ENCODE data around the gene MMD. TPM values are rescaled to one million over a fixed set of nuclear protein-coding genes. Genes with fewer than 3 reads are reported as not detected.
A peak's percentile ranks its signal among the peaks of the same experiment; 100 is the strongest.

MMD gene
- total RNA-seq, 1 donor from 2014 or later: 45.5 TPM

DNA sequence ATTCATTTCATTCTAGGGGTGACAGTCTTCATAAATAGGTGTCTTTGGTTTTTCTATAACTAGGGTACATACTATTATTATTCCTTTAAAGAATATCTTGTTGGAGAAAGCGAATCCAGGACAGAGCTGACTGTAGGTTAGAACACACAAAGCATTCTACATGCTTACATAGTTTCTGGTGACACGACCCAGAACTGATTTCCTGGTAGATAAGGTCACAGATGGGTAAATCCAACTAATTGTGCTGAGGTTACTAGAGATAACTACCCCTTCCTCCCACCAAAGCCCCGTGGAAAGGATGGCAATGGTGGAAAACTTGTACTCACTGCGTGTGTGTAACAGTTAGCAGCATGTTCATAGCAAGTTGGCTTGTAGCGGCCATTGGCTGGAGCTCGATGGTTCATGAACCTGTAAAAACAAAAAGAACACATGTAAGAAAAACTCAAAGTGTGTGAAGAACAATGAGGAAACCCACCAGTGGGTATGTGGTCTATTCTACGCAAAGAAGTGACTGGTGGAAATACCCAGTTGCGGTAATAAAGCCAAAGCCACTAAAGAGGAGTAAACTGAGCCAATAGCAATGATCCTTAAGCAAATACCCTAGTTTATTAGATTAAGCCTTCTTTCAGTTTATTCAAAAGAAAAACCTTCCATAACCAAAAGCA is 7.7 kb downstream of the MMD start:
- ATAC-seq (ENCODE audit: low read depth) (no peak), DNase-seq (no peak)
- ChIA-PET CTCF (no interaction called here), POLR2A (no interaction called here)
- H3K4me3 Mint-ChIP-seq: no peak overlapping the region
- intact Hi-C loops (cut with micrococcal nuclease): no loop called here
- H3K27me3 Mint-ChIP-seq: no peaks in the 10 kb centered on the region
- H3K27ac Mint-ChIP-seq: no peak overlapping the region
- peaks cover 59% of the 10 kb centered on the region for H3K36me3 Mint-ChIP-seq (ENCODE audit: low read depth)
- TF ChIP-seq, protein P1, sequence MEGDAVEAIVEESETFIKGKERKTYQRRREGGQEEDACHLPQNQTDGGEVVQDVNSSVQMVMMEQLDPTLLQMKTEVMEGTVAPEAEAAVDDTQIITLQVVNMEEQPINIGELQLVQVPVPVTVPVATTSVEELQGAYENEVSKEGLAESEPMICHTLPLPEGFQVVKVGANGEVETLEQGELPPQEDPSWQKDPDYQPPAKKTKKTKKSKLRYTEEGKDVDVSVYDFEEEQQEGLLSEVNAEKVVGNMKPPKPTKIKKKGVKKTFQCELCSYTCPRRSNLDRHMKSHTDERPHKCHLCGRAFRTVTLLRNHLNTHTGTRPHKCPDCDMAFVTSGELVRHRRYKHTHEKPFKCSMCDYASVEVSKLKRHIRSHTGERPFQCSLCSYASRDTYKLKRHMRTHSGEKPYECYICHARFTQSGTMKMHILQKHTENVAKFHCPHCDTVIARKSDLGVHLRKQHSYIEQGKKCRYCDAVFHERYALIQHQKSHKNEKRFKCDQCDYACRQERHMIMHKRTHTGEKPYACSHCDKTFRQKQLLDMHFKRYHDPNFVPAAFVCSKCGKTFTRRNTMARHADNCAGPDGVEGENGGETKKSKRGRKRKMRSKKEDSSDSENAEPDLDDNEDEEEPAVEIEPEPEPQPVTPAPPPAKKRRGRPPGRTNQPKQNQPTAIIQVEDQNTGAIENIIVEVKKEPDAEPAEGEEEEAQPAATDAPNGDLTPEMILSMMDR (IDR thresholded peaks at IDR 0.05): no peak
- H3K4me1 Mint-ChIP-seq: peaks cover 36% of the 10 kb centered on the region
- no peaks in the 10 kb centered on the region for H3K9me3 Mint-ChIP-seq

DNA sequence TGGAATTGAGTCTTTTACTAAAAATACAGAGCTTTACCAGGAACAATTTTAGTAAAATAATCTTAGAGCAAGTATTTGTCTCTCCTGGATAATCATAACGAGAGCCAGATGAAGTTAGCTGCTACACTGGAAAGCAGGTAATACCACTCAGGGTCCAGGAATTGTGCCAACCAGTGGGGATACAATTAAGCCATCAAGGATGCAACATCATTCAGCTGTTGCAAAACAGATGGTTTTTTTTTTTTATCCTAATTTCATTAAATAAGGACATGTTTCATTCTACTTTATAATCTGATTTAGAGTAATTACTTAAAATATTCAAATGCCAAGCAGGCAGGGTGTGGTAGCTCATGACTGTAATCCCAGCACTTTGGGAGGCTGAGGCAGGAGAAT is 10.2 kb downstream of the MMD start:
- H3K36me3 Mint-ChIP-seq (ENCODE audit: low read depth): peaks cover 74% of the 10 kb centered on the region
- ATAC-seq (ENCODE audit: low read depth) (no peak), DNase-seq (no peak)
- CTCF ChIA-PET: interaction anchor here (1.1 kb wide), 1 partner anchor 55 kb away, joined by 3 read pairs; no protein-coding TSS in a partner anchor
- H3K27ac Mint-ChIP-seq: no peak overlapping the region
- H3K4me3 Mint-ChIP-seq: no peak overlapping the region
- H3K27me3 Mint-ChIP-seq: no peaks in the 10 kb centered on the region
- TF ChIP-seq, protein P1 (IDR thresholded peaks at IDR 0.05): no peak
- intact Hi-C loops (cut with micrococcal nuclease): no loop called here
- no peaks in the 10 kb centered on the region for H3K9me3 Mint-ChIP-seq
- H3K4me1 Mint-ChIP-seq: peaks cover 13% of the 10 kb centered on the region
- POLR2A ChIA-PET: no interaction called here

DNA sequence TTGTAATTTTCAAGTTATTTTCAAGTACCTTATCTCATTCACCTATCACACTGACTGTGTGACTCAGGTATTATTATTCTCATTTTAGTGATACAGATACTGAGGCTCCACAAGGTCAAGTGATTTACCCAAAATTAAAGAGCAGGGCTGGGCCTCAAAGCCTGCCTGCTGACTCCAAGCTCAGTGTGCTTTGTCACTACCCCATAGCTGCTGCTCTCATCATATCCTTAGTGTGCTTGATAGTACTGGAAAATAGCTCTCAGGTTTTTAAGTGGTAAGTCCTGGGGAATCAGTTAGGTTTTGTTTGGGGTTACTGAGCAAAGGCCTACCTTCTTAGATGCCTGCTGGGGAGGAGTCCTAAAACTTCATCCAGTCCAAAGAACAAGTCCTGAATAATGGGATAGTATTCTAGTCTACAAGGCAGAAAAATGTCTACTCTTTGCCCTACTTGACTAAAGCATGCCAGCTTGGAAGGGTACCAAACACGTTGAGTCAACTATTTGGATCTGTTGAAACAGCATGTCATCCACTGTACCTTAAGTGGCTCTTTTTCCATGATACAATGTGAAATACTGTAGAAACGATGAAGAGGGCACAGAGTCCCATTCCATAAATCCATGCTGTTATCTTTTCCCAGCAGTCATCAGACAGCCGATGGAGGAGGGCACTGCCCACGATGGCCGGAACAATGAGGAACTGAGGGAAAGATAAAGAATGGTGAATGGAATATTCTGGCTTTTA is 10.7 kb downstream of the MMD start:
- Mint-ChIP-seq H3K4me1 (peaks cover 10% of the 10 kb centered on the region), H3K36me3 (ENCODE audit: low read depth) (peaks cover 78% of the 10 kb centered on the region), H3K9me3 (no peaks in the 10 kb centered on the region), H3K4me3 (no peak overlapping the region), H3K27me3 (no peaks in the 10 kb centered on the region), H3K27ac (no peak overlapping the region)
- ChIA-PET CTCF (interaction anchor here (1.1 kb wide), 2 partner anchors 55 to 103 kb away, joined by 3 read pairs; no protein-coding TSS in a partner anchor), POLR2A (no interaction called here)
- intact Hi-C loops (cut with micrococcal nuclease): no loop called here
- TF ChIP-seq, protein P1 (IDR thresholded peaks at IDR 0.05): no peak
- no peak for DNase-seq
- ATAC-seq (ENCODE audit: low read depth): no peak

DNA sequence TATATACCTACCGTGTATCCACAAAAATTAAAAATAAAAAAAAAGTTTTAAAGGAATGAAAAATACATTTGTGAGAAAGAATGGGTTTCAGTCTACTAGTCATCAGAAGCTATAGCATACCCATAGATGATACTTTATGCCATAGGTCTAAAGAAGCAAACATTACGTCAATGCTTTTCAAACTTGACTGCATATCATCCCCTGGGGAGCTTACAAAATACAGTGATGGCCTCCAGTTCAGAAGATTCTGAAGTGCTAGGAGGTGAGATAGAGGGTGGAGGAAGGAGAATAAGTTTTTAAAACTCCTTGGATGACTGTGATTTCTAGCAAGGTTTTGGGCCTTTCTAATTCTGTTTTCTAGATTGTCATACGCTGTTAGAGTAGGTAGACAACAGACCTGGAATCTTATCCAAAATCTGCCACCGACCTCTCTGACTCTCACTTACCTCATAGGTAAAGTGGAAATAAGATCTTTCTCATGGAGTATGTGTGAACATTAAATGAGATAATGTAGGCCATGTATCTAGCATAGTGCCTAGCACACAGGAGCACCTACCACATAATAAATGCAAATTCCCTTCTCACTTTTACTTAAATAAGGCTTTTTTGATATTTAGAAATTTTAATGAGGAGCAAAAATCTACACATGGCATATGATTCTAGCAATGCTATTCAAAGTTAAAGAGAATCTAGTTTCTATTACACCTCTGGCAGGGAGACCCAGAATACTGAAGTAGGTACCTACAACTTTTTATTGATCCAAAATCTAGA is 12.4 kb downstream of the MMD start:
- Mint-ChIP-seq H3K36me3 (ENCODE audit: low read depth) (peaks cover 85% of the 10 kb centered on the region), H3K4me1 (peaks cover 14% of the 10 kb centered on the region), H3K27me3 (no peaks in the 10 kb centered on the region), H3K9me3 (no peaks in the 10 kb centered on the region), H3K27ac (no peak overlapping the region), H3K4me3 (no peak overlapping the region)
- POLR2A ChIA-PET: interaction anchor here (1.5 to 1.7 kb wide), 2 partner anchors 9 to 28 kb away, joined by 4 to 5 read pairs; no protein-coding TSS in a partner anchor
- intact Hi-C loops (cut with micrococcal nuclease): no loop called here
- TF ChIP-seq, protein P1 (IDR thresholded peaks at IDR 0.05): no peak
- ATAC-seq (ENCODE audit: low read depth): peak; percentile 77
- CTCF ChIA-PET: no interaction called here
- no peak for DNase-seq
